Iris pigment epithelial cell (primary cell): ENCODE measurements around the gene IFT22.
"Not testable (repeated sequence)": the region's sequence is repeated elsewhere in the genome, so short reads cannot be mapped to it uniquely, and the experiment has no call there.

ENCODE experiments used
- DNase-seq: peaks from one replicate; pipeline ENCODE4 v3.0.0-alpha.2; 2011; ENCODE audit warnings: low read depth

The IFT22 gene

DNA sequence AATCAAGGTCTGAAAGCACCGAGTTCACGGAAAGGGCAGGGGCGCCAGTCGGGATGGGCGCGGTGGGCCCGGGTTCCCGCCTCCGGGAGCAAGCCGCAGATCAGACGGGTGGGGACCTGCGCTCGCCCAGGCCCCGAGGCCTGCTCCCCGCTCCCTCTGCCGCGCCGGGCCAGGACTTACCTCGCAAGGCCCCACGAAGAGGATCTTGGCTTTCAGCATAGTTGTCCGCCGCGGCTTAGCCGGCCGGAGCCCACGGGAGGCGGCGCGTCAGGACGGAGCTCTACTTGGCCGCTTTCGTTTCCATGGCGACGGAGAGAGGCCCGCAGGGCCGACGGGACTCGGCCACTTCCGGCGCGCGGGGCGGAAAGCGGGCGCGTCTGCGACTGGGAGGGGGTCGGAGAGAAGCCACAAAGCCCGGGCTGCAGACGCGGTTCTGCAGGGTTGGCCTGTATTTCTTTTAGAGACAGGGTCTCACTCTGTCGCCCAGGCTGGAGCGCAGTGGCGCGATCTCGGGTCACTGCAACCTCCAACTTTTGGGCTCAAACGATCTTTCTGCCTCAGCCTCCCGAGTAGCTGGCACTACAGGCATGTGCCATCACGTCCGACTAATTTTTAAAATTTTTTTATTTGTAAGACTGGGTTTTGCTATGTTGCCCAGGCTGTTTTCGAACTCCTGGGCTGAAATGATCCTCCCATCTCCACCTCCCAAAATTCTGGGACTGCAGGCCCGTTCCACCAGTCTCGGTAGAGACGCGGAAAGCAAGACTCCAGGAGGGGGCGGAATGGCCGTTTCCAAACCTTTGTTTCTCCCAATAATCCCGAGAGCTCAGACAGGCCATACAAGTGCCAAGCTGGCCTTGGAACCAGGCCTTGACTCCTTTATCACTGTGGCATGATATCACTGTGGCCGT is at the start of gene IFT22:
Gene IFT22, minus strand, starts transcription at position 322 of the 911 bp plus-strand sequence. Its CDS starts 103 bp downstream, at position 219.
- DNase-seq: peak; percentile 90

DNA sequence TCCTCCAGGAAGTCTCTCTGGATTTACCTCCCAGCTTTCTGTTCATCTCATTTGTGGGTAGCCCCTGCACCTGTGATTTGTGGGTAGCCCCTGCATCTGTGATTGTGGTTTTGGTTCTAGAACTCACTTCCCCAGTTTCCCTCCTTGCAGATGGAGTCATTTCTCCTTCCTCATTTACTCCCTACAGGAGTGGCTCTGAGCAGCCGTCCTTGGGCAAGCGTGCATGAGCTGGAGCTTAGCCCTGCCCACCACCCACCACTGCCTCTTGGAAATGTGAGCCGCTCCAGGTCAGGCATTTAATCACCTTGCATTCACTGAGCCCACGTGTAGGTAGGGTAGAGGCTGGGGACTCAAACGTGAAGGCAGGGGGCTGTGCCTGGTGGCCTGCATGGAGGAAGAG is 49.2 kb upstream of the IFT22 start:
- DNase-seq: no peak

DNA sequence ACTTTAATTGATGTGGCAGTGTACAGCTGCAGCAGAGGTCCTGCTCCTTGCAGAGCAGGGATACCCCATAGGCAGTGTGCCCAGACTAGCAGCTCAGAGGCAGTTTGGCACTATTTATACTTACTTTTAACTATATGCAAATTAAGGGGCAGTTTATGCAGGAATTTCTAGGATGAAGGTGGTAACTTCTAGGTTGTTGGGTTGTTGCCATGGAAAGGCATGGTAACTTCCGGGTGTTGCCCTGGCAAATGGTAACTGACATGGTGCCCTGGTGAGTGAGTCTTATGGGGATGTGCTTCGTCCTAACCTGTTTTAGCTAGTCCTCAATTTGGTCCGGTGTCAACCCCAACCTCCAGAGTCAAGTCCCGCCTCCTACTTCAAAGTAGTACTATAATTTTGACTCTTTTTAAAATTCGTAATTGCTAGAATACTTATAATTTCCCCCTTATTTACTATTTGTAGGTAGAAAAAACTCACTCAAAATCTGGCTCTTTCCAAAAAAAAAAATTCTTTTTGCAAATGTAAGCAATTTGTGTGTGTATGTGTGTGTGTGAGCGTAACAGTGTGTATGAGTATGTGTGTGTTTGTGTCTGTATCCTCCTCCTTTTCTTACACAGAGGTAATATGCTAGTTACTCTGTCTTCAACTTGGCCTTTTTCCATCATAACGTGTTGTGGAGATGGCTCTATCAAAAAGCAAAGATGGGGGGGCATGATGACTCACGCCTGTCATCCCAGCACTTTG is 47.0 kb upstream of the IFT22 start:
- DNase-seq: no peak

DNA sequence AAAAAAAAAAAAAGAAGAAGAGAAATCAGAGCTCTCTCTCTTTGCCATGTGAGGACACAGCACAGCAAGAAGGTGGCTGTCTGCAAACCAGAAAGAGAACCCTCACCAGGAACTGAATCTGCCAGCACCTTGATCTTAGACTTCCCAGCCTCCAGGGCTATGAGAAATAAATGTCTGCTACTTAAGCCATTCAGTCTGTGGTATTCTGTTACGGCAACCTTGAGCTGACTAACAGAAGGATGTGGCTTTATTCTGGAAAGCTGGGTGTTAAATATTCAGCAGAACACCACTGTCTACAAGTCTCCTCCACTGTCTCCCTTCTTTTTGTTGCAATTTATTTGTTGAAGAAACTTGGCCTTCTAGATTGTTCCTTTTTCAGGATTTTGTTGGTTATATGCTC is 46.1 kb upstream of the IFT22 start:
- no peak for DNase-seq

DNA sequence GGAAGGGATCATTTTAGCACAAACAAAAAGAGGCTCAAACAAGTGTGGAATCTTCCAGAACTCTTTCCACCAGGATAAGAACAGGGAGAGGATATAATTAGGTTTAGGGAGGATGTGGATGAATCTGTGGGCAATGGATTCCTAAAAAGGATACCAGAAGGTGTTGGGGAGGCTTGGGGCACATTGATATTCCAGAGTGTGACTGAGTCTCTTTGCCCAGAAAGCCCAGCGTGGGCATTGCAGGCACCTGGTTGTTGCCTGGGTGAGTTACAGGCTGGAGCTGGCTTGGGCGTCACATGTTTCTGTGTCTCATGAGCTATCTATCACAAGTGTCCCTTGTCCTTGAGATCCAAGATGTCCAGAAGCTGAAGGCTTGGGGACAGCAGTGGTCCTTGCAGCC is 44.3 kb upstream of the IFT22 start:
- no peak for DNase-seq

DNA sequence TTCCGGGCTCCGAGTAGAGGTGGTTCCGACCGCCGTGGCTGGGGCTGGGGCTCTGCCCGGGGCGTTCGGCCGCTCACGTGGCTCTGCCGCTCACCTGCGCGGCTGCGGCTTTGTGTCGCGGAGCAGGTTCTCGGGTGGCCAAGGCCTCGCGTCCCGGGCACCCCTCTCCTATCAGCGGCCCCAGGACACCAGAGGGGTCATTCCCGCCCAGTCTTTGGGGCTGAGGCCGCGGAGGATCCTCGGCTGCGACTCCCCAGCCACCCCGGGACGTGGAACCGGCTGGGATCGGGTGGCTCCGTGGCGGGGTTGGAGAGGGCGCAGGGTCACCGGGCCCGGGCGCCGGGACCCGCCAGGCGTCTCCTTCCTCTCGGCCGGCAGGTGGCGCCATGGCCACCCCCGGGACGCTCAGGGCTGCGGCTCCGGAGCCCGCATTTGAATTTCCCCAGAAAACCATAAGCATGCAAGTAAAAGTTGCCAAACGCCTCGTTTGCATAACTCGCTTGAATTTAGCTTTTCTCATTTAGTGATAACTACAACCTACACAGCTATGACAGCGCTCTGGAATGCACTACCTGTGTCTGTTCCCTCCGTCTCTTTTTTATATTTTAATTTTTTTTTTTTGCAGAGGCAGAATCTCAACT is 42.2 kb upstream of the IFT22 start:
- peak; percentile 60 for DNase-seq

DNA sequence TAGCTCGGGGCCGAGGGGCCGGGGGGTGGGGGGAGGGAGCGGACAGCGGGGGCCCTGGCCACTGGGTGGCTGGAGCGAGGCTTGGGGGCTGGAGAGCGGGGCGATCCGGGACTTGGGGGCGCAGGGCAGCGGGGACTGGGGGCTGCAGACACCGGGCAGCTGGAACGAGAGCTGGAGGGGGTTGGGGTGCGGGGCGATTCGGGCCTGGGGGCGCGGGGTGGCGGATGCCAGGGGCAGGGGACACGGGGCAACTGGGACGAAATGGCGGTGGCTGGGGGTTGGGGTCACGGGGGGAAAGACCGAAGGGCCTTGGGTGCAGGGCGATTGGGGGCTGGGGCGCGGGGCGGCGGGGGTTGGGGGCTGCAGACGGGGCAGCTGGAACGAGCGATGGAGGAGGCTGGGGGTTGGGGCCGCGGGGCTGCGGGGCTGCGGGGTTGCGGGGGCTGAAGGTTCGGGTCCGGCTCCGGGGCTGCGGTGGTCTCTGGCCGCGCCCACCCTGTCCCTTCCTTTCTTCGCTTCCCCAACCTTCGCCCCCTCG is 41.7 kb upstream of the IFT22 start:
- DNase-seq: no peak

DNA sequence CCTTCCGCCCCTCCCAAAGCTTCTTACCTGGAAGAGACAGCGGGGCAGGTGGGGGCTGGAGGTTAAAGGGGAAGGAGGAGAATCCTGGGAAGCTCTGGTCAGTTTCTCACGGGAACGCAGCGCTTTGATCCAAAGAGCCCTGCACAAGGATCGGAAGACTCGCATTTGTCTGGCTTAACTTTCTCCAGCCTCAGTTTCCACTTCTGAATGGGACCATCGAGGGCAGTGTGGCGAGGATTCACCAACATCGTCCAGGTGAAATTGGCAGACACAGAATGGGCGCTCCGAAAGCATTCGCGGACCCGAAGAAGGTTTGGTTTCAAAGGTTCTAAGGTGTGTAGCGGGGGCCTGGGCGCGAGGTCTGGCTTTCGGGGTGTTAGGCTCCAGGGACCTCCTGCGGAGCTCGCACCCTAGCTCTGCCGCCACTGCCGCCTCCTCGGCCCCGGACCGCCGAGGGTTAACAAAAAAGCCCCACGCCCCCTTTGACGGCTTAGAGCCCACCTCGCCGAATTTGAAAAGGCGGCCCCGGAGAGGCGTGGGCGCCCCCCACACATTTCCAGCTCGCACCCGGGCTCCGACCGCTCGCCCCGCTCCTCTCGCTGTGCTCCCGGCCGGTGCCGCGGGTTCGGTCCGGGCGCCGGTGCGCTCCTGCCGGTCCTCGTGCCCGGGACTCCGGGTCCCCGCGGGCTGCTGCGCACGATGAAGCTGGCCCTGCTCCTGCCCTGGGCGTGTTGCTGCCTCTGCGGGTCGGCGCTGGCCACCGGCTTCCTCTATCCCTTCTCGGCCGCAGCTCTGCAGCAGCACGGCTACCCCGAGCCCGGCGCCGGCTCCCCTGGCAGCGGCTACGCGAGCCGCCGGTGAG is 41.0 kb upstream of the IFT22 start, which contains the start of gene COL26A1:
Gene COL26A1, plus strand, starts transcription at position 542 of the 862 bp plus-strand sequence. Its CDS starts 158 bp downstream, at position 700.
- DNase-seq: no peak

DNA sequence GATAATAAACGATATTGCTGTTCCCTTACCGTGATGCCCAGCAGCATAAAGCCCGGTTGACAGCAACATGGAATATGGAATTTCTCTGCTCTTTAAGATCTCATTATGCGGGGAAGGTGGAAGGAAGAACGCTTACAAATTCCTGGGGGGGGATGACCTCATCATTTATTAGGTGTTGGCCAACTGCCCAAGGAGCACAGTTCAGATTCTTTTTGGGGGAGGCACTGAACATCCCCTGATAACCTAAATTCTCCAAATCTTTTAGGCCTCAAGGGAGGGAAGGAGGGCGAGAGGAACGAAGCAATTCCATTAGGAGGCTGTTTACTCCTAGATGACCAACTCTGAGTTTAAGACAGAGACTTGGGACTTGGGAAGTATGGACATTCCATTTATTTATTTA is 35.8 kb upstream of the IFT22 start:
- no peak for DNase-seq

DNA sequence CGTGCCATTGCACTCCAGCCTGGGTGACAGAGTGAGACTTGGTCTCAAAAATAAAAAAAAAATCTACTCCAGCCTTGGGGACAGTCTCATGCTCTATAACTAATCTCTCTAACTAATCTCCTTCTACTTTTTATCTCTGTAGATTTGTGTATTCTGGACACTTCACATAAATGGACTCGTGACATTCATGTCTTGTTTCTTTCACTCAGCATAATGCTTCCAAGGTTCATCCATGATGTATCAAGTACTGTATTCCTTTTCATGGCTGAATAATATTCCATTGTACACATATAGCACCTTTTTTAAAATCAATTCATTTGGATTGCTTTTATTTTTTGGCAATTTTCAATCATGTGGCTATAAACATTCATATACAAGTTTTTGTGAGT is 31.3 kb upstream of the IFT22 start:
- DNase-seq: no peak

DNA sequence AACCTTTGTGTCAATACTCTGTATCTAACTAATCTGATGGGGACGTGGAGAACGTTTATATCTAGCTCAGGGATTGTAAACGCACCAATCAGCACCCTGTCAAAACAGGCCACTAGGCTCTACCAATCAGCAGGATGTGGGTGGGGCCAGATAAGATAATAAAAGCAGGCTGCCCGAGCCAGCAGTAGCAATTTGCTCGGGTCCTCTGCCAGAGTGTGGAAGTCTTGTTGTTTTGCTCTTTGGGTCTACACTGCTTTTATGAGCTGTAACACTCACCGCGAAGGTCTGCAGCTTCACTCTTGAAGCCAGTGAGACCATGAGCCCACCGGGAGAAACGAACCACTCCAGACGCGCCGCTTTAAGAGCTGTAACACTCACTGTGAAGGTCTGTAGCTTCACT is 27.7 kb upstream of the IFT22 start:
- not testable (repeated sequence) for DNase-seq

DNA sequence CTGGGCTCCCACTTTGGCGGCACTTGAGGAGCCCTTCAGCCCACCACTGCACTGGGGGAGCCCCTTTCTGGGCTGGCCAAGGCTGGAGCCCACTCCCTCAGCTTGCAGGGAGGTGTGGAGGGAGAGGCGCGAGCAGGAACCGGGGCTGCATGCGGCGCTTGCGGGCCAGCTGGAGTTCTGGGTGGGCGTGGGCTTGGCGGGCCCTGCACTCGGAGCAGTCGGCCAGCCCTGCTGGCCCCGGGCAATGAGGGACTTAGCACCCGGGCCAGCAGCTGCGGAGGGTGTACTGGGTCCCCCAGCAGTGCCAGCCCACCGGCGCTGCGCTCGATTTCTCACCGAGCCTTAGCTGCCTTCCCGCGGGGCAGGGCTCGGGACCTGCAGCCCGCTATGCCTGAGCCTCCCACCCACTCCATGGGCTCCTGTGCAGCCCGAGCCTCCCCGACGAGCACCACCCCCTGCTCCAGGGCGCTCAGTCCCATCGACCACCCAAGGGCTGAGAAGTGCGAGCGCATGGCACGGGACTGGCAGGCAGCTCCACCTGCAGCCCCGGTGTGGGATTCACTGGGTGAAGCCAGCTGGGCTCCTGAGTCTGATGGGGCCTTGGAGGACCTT is 26.9 kb upstream of the IFT22 start:
- not testable (repeated sequence) for DNase-seq

DNA sequence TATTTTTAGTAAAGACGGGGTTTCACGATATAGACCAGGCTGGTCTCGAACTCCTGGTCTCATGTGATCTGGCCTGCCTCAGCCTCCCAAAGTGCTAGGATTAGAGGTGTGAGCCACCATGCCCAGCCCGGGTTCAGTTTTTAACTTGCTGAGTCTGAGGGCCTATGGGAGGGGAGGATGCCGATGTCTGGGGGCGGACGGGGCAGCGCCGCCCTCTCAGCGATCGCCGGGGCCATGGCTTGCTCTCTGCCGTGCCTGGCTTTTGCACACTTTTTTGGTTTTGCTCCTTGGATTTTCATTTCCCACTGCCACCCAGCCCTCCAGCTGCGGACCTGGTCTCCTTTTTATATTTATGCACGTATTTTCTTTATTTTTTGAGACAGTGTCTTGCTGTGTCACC is 25.9 kb upstream of the IFT22 start:
- no peak for DNase-seq

DNA sequence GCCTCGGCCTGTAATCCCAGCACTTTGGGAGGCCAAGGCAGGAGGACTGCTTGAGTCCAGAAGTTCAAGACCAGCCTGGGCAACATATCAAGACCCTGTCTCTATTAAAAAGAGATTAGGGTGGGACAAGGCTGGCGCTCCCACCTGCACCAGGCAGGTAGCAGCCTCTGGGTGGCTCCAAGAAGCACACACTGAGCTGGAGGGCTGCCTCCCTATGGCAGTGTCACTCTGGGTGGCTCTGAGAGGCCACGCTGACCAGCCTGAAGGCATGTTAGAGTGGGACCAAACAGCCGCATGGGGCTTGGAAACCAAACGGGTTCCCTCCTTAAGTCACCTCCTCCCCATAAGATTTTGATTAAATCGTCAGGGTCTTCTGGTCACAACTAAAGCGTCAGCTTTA is 21.3 kb upstream of the IFT22 start:
- DNase-seq: no peak

DNA sequence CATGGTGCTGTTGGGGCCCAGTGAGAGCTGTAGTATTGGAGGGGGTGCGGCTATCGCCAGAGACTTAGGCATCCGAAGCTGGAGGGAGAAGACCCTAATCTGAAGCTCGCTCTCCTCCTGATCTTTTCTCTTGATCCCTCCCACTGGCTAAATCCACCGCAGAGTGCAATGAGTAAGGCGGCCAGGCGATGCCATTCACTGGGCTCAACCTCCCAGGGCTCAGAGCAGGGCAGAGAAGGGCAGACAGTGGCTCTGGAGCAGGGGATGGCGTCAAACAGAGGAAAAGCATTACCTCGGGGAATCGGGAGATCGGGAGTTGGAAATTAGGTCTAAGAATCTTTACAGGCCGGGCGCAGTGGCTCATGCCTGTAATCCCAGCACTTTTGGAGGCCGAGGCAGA is 18.8 kb upstream of the IFT22 start:
- no peak for DNase-seq

DNA sequence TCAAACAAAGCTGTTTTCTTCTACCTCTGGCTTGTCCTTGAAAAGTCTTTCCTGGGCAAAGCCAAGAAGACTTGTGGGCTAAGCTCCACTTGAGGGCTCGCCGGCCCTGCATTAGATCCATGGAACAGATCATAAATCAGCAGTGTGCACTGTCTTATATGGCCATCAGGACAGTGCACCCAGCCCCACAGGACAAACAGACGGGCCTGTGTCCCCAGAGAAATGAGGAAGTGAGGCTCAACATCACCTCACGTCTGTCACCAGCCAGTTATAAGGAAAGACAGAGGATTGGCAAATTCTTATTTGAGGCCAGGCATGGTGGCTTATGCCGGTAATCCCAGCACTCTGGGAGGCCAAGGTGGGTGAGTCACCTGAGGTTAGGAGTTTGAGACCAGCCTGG is 12.3 kb upstream of the IFT22 start:
- no peak for DNase-seq

DNA sequence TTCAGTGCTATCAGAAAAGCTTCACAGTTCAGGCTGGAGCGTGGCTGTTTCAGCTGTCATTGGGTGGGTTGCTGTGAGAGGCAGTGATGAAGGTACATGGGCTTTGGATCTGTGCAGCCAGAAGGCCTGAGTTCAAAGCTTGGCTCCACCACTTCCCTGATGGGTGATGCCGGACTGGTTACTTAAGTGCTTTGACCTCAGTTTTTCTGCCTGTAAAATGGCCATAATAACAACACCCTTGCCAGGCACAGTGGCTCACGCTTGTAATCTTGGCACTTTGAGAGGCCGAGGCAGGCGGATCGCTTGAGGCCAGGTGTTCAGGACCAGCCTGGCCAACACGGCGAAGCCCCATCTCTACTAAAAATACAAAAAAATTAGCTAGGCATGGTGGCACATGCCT is 10.4 kb upstream of the IFT22 start:
- DNase-seq: no peak

DNA sequence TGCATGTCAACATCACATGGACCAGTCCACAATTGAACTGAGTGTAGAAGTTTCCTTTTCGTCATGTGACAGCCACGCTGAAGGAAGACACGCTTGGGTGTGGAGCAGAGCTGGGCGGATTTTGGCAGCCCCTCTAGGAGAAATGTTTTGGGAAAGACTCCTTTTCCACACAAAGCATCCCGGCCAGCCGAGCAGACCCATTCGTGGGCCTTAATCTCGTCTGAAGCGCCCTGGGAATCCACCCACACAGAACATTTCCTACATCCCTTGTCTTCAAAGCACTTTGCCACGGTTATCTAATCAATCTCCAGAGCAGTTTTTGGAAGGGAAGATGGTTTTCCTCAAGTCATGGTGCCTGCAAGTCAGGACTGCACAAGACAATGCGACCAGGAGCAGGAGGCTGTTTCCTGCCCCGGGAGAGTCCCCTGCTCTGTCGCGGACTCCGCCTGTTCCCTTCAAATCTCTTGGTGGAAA is 8.4 kb upstream of the IFT22 start:
- DNase-seq: no peak

DNA sequence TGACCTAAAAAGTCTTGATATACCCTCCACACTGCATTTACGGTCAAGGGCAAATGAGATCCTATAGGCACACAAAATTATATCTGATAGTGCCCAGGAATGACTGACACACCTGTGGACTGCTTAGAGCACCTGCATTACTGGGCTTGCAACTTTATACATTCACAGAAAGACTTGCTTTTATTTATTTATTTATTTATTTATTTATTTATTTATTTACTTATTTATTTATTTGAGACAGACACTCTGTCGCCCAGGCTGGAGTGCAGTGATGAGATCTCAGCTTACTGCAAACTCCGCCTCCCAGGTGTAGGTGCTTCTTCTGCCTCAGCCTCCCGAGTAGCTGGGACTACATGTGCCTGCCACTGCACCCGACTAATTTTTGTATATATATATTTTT is 6.5 kb upstream of the IFT22 start:
- no peak for DNase-seq

DNA sequence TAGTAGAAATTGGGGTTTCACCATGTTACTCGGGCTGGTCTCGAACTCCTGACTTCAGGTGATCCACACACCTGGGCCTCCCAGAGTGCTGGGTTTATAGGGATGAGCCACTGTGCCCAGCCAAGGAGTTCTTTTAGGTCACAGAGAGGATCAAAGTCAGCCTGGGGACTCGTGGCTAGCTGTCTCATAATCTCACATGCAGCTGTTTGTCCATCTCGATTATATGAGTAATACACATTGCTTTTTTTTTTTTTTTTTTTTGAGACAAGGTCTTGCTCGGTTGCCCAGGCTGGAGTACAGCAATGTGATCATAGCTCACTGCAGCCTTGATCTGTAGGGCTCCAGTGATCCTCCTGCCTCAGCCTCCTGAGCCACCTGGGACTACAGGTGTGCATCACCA is 2.2 kb downstream of the IFT22 start:
- peak; percentile 33 for DNase-seq

DNA sequence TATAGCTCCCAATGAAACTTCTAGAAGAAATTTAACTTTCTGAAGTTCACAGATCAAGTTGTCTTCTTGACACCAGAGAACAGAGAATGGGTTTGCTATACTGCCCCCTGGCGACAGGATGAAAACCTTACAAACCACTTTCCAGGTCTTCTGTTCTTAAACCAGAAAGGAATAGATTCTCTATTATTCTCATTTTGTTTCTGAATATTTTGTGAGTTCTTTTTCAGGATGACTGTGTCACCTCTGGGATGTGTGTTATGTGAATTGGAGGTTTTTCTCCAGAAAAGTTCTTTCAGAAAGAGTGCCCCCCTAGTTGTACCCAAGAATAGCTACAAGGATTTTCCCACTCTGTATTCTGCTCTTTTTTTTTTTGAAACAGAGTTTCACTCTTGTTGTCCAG is 6.3 kb downstream of the IFT22 start:
- peak; percentile 71 for DNase-seq
